ENCODE data around the gene TOMM20. TPM values are rescaled to one million over a fixed set of nuclear protein-coding genes. Genes with fewer than 3 reads are reported as not detected.

The TOMM20 gene
- total and polyA plus RNA-seq, 9 of the 15 experiments (the other 6 are each of a cell fraction or from before 2014, with no cell fraction given) = 70.6 to 334 (median 159) TPM

GRCh38 chr1:235077571-235078479, 50.8 kb downstream of the TOMM20 start (continued):
- TF ChIP-seq ZBTB40 (IDR thresholded peaks at IDR 0.05) (0 out of 2 replicates have a peak, but pooled peaks have one; percentile 20), ZBTB40 (CRISPR knock-in tag; IDR thresholded peaks at IDR 0.05) (no peak), WHSC1 (IDR thresholded peaks at IDR 0.05; ENCODE audit: low read length) (no peak), ILK (tag; IDR thresholded peaks at IDR 0.05; ENCODE audit: borderline replicate concordance, low read depth) (no peak), ATF4 (CRISPR knock-in tag; IDR thresholded peaks at IDR 0.05) (no peak), HES1 (IDR thresholded peaks at IDR 0.05; ENCODE audit: low read depth) (no peak), HDGF (IDR thresholded peaks at IDR 0.05) (peak; percentile 99), TEAD1 (CRISPR knock-in tag; IDR thresholded peaks at IDR 0.05) (no peak), PTTG1 (tag; IDR thresholded peaks at IDR 0.05; ENCODE audit: low read depth) (no peak), NCOR1 (IDR thresholded peaks at IDR 0.05) (peak; percentile 50; the same call in 1 of the 2 replicates), HEY1 (CRISPR knock-in tag; IDR thresholded peaks at IDR 0.05; ENCODE audit: borderline replicate concordance) (no peak), ZNF280A (IDR thresholded peaks at IDR 0.05; ENCODE audit: low read depth, partially characterized antibody) (peak; percentile 58)
